Measurements from ENCODE around the gene TMEM101.

DNA sequence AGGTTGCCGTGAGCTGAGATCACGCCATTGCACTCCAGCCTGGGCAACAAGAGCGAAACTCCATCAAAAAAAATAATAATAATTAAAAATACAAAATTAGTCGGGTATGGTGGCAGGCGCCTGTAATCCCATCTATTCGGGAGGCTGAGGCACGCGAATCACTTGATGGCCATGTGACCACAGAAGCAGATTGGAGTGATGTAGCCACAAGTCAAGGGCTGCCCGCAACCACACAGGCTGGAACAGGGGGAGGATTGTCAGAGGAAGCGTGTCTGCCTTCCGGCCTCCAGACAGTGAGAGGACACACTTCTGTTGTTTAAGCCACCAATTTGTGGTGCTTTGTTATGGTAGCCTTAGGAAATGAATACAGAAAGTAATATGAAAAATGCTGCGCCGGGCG lies 22.1 kb downstream of the TMEM101 start:
- TF ChIP-seq CREB1 (IDR thresholded peaks at IDR 0.05): no peak
- TF ChIP-seq POLR2AphosphoS5 (IDR thresholded peaks at IDR 0.05; ENCODE audit: low read depth, low read length): no peak

Measured in H1 (cell line).